NOMO-1 treated with DMSO at 0.1 percent for 48 hours (cell line): ENCODE data around the gene FBXO17.
A peak's percentile ranks its signal among the peaks of the same experiment; 100 is the strongest.
"Not testable (repeated sequence)": the region's sequence is repeated elsewhere in the genome, so short reads cannot be mapped to it uniquely, and the experiment has no call there.

ENCODE experiments used
- DNase-seq: peaks from one replicate; lab custom pipeline; 2025; ENCODE audit not compliant: unreplicated experiment; lab: John Stamatoyannopoulos, UW

The FBXO17 gene

DNA sequence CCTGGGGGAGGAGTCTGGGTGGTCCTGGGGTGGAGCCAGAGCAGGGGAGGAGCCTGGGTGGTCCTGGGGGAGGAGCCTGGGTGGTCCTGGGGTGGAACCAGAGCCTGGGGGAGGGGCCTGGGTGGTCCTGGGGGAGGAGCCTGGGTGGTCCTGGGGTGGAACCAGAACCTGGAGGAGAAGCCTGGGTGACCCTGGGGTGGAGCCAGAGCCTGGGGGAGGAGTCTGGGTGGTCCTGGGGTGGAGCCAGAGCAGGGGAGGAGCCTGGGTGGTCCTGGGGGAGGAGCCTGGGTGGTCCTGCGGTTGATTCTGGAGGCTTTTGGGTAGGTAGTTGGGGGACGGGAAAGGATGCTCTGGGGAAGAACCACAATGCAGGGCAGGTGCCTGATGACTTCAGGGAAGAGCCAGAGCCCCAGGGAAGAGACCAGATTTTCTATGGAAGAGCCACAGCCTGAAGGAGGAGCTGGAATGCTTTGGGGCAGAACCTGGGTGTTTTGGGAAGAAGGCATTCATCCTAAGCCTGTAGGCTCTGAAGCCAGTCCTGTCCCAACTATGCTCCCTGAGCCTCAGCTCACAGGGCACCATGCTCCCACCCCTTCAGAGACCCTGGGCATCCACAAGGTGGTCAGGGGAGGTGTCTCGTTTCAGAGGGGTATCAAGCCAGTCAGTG, 29.8 kb downstream of the FBXO17 start:
- DNase-seq: no peak

DNA sequence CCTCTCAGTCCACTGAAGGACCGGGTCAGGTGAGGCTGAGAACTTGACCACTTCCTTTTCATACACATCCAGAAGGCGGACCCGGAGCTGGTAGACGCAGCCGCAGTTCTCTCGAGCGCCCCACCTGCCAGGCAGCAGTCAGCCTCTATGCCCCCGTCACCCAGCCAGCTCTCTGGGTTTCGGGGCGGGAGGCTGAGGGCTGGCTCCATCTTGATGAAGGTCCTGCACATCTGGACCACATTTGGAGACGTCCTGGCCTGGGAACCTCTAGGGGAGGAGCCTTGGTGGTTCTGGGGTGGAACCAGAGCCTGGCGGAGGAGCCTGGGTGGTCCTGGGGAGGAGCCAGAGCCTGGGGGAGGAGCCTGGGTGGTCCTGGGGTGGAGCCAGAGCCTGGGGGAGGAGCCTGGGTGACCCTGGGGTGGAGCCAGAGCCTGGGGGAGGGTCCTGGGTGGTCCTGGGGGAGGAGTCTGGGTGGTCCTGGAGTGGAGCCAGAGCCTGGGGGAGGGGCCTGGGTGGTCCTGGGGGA, 30.5 kb downstream of the FBXO17 start:
- no peak for DNase-seq

DNA sequence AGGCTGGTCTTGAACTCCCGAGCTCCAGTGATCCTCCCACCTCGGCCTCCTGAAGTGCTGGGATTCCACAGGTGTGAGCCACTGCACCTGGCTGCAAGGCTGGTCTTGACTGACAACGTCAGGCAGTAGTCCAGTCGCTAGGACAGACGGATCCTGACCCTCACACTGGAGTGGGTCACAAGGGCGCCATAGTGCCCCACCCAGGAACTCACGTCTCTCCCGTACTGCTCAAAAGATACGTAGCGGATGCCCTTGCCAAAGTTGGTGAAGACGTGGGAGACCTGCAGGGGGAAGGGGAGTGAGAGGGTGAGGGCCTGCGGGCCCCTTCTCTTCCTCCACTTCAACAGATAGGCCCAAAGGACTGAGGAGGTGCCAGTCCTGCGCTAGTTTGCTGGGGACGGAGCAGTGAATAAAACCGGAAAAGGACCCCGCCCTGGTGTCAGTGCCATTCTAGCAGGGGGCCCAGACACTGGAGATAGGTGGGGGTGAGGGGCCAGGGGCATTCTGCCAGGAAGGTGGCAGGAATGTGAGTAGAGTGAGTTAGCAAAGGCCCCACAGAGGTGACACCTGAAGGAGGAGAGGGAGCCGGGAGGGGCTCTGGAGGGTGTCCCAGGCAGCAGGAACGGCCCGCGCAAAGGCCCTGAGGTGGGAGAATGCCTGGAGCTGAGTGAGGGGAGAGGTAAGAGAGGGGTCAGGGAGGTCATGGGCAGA, 32.9 kb downstream of the FBXO17 start:
- DNase-seq: no peak

DNA sequence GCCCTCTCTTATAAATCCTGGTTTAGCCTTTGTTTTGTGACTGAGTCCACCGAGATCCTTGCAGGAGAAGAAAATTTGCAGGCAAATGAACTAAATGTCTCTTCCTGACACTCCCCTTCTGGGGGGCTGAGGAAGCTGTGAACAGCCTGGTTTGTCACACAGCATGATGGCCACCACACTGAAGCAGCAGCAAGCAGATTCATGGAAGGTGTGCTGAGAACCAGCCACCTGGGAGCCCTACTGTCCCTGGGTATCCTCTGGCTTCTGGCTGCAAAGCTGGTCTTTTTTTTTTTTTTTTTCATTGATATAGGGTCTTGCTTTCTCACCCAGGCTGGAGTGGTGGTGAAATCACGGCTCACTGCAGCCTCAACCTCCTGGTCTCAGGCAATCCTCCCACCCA, 33.6 kb downstream of the FBXO17 start:
- no peak for DNase-seq

DNA sequence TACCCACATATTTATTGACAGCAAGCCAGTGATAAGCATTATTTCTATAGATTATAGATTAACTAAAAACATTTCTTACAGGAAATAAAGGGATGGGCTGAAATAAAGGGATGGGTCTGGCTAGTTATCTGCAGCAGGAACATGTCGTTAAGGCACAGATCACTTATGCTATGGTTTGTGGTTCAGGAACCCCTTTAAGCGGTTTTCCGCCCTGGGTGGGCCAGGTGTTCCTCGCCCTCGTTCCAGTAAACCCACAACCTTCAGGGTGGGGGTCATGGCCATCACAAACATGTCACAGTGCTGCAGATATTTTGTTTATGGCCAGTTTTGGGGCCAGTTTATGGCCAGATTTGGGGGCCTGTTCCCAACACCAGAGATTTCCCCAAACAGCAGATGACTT, 34.1 kb downstream of the FBXO17 start:
- not testable (repeated sequence) for DNase-seq

DNA sequence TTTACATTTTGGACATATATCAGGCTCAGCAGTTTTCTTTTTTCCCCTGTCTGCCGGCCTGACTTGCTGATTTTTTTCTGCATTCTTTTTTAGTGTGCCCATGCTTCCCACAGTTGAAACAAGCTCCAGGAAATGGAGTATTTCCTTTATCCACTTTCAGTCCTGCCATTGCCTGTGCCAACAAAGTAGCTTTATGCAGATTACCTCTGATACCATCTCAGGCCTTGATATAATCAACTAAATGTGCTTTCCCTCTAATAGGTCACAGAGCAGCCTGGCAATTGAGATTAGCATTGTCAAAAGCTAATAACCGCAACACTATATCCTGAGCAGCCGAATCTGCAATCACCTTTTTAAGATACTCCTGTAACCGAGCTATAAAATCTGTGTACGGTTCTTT, 35.6 kb downstream of the FBXO17 start:
- DNase-seq: no peak

DNA sequence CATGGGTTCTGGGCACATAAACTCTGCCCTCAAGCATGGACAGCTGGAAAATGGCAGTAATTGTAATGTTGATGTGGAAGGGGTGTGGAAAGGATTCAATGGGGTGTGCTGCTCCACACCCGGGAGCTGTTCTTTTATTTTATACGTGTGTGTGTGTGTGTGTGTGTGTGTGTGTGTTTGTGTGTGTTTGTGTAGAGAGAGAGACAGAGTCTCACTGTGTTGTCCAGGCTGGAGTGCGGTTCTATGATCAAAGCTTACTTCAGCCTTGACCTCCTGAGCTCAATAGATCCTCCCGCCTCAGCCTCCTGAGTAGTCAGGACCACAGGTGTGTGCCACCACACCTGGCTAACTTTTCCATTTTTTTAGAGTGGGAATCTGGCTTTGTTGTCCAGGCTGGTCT, 42.0 kb downstream of the FBXO17 start:
- no peak for DNase-seq

DNA sequence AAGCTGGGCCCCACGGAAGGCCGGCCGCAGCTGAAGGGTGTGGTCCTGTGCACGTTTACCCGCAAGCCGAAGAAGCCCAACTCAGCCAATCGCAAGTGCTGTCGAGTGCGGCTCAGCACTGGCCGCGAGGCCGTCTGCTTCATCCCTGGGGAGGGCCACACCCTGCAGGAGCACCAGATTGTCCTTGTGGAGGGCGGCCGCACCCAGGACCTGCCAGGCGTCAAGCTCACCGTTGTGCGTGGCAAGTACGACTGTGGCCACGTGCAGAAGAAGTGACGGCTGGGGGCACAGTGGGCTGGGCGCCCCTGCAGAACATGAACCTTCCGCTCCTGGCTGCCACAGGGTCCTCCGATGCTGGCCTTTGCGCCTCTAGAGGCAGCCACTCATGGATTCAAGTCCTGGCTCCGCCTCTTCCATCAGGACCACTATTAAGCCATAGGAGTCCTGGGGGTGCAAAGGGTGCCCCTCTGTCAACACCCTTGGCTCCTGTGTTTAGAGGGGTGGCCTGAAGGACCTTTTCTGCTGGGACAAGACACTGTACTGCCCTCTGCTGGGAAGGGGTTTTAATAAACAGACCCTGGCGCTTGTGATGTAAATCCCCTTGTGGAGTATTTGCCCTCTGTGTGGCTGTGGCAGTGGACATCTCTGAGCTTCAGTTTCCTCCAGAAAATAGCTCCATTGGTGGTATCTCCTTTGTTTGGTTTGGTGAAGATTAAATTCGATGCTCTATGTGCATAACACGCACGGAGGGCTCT, 42.9 kb downstream of the FBXO17 start:
- DNase-seq: no peak

DNA sequence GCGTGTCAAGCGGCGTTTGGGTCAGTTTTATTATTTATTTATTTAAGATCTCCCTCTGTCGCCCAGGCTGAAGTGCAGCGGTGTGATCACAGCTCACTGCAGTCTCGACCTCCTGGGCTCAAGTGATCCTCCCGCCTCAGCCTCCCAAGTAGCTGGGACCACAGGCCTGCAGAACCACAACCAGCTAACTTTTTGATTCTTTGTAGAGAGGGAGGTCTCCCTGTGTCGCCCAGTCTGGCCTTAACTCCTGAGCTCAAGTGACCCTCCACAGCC, 44.1 kb downstream of the FBXO17 start:
- no peak for DNase-seq

DNA sequence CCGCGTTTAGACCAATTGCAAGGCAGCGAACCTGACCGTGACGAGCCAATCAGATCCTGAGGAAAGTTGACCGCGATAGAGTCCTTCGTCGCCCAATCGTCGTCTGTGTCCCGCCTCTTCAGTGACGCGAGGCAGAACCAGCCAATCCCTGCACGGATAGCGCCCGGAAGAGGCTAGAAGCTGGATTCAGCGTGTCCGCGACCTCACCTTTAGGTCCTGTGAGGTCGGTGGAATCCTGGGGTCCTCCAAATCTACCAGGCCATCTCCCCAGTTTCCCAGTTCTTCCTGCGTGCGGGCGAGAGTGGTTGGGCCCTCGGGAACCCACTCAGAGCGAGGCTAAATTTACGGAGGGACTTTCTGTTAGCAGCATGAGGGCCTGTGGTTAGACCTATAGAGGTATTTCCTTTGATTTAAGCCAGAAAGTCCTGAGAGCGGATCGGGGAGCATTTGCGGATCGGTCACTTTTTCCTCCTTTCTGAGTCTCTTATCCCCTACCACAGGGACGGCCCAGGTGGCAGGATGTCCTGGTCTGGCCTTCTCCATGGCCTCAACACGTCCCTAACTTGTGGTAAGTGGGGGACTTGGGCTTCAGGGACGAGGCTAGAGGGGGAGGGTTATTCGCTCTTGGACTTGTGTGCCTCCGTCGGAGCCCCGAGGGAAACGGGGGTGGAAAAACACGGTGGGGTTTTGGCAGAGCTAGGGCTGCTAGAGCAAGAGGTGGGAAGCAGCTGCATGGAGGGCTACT, 44.6 kb downstream of the FBXO17 start, which contains the start of gene MRPS12:
TSS of gene MRPS12 (plus strand) at position 169 of the 745 bp plus-strand sequence. CDS start at position 520, 351 bp downstream.
- peak; percentile 98 for DNase-seq

DNA sequence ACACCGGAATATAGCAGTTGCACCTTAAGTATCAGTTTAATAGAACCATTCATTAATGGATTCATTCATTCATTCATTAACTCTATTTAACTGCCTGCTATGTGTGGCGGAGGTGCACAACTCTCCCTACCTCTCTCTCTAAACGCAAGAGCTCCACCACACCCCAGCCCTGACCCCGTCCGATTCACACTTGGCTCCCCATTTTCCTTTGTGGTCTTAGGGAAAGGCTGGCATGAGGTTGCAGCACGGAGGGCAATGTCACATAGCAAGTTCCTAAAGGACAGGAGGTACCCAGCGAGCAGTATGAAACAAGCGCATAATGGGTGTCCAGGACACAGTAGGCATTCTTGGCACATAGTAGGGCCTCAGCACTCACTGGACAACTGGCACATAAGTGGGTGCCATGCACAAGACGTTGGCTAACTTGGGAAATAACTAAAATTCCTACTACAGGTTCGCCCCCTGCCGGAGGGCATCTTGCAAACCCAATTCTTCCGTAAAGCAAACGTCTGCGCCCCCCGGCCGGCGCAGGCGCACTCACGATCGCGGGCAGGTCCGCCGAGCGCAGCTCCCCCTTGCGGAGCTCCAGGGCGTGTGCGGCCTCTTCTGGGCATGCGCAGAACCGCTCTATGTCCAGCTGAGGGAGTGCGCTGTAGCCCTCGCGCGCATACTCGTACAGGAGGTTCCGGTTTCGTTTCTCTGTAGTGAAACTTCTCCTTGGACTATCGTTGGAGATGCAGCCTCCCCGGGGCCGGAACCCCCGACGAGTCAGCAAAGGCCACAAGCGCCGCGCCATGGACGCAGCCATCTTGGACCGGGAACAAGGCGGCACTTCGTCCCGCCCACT, 45.4 kb downstream of the FBXO17 start, which contains the start of gene SARS2:
TSS of gene SARS2 (minus strand) at position 835 of the 847 bp plus-strand sequence. CDS start at position 808, 27 bp downstream.
- DNase-seq: peak; percentile 94

DNA sequence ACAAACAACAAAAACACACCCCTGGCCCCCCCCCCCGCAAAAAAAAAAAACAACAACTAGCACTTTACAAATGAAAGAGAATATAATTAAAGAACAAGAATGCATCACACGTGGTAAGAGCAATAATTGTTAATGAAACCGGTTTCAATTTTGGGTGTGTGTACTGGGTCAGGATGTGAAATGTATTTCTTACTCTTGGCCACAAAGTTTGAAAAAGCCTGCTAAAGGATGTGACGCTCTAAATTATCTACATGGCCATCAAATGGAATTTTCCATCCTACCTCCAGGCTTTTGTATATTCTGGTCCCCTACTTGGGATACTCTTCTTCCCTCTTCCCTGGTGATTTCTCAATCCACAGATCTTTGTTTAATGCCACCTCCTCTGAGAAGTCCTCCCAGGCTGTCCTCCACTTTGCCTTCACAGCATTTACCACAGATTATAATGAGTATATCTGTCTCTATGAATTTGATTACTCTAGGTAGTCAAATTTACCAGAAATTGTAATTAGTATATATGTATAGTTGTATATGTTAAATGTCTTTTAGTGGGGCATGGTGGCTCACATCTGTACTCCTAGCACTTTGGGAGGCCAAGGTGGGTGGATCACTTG, 47.0 kb downstream of the FBXO17 start:
- no peak for DNase-seq

DNA sequence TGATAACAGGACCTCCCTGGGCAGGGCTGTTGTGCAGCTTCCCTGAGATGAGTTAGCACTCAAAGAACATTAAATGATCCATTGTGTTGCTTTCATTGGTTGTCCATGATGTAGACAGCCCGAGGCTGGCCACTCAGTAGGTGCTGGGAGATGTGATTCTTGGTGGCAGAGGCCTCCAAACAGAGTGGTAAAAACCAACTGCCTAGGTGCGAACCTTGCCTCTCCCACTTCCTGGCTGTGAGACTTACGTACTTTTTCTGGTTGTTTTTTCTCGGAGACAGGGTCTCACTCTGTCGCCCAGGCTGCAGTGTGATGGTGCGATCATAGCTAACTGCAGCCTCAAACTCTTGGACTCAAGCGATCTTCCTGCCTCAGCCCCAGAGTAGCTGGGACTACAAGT, 51.2 kb downstream of the FBXO17 start:
- DNase-seq: no peak

DNA sequence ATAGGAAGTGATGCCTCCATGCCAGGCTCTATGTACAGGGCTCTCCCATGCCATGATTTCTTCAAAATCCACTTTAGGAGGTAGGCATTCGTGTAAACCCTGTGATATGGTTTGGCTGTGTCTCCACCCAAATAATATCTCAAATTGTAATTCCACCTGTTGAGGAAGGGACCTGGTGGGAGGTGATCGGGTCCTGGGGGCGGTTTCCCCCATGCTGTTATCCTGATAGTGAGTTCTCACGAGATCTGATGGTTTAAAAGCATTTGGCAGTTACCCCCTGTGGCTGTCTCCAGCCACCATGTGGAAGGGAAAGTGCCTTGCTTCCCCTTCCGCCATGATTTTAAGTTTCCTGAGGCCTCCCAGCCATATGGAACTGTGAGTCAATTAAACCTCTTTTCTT, 53.1 kb downstream of the FBXO17 start:
- no peak for DNase-seq

DNA sequence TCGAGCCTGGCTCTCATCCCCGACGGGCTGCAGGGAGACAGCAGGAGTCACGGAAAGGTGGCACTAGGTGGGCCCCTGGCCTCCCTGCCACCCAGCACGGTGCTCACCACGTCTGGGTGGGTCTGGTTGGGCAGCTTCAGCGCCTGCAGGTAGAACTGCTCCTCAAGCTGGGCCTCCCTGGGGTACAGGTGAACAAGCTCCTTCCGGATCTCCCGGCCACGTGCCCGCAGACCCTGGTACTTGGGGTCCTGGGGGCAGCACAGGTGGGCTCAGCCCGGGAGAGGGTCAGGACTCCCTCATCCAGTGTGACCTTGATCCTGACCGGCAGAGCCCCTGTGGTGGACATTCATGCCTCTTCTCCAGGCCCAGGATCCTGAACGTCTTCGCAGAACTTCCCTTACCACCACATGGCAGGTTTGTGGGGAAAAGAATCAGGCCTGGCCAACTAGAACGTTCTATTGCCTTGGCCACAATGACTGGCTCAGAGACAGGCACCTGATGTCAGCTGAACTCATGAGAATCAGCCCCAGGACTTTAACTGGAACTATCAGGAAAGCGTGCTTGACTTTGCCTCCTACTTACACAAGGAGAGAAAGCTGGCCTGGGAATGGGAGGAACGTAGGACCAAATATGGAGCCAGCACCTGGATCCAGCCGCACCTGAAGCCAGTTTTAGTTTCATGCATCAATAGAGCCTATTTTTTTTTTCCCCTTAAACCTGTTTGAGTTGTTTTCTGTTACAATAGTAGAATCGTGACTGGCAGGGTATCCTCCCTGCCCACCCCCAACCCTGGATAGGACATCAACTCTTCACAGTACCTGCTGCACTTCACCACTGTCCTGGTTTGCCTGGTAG, 53.9 kb downstream of the FBXO17 start:
- no peak for DNase-seq

DNA sequence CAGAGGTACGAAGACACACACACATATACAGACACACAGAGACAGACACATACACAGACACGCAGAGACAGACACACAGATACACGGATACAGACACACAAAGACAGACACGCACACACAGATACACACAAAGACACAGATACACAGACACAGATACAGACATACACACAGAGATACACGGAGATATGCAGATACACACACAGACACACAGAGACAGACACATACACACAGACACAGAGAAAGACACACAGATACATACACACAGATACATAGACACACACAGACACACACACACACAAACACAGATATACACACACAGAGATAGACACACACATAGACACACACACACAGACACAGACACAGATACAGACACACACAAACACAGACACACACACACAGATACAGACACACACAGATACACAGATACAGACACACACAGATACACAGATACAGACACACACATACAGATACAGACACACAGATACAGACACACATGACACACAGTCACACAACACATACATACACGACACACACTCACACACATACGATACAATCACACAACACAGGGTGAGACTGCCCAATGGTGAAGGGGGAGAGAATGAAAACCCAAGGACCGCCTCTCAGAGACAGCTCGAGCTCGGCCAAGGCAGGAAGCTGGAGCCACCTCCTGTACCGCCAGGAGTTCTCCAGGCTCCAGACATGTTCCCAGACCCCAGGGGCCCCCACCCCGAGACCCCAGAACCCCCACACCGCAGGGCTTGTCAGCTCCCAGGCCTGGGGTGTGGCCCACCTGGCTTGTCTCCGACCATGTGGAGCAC, 54.7 kb downstream of the FBXO17 start:
- DNase-seq: no peak

DNA sequence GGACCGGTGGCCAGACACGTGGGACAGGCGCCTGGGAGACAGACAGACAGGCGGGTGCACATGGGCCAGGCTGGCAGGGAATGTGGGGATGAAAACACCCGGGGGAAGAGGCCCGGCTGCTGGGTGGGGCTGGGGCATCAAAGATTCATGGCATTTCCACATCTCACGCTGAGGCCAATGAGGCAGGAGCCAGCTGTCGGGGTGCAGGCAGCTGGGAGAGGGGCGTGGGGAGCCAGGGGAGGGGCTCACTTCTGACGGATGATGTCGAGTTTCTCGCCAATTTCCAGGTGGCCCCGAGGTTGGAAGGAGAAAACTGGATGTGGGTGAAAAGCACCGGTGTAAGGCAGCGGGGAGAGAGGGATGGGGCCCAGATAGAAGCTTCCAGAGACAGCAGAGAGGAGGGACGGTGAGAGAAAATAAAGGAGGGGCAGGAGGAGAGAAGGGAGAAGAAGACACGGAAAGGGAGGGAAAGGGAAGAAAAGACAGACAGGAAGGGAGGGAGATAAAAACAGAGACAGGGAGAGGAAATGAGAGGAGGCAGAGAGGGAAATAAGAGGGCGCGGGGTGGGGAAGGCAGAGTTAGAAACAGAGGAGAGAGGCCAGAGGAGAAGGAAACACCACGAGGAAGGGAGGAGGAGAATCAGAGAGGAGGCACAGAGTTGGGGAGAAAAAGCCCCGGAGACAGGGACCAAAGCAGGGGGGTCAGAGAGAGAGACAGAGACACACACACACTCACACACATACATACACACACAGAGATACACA, 55.5 kb downstream of the FBXO17 start:
- no peak for DNase-seq
